Camera-type eye (tissue), 1 donor: ENCODE results near the gene MYOZ3. TPM values are rescaled to one million over a fixed set of nuclear protein-coding genes. Genes with fewer than 3 reads are reported as not detected.

Experiments used
- total RNA-seq: library from RNA; depleted of rRNA; stranded (reverse); fragments of >200 nt; gene quantifications from one replicate; pipeline ENCODE4 v1.2.3, GENCODE V29; 2014

The MYOZ3 gene, protein sequence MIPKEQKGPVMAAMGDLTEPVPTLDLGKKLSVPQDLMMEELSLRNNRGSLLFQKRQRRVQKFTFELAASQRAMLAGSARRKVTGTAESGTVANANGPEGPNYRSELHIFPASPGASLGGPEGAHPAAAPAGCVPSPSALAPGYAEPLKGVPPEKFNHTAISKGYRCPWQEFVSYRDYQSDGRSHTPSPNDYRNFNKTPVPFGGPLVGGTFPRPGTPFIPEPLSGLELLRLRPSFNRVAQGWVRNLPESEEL
- total RNA-seq, result 11.1 TPM

DNA sequence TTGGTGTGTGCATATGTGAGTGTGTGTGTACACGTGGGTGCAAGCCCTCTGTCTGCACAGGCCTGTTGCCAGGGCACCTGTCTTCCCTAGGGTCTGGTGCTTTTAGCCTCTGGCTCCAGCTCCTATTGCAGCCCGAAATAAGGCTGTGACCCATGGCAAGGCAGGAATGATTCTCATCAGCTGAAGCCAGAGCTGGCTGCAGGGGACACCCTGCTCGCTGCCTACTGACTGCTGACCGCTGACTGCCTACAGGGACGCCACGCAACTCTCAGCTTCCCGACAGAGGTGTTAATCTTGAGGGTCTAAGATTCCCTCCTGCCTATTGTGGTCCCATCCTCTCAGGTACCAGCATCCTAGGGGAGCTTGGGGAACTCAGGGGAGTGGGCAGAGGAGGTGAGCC lies at the start of gene MYOZ3:
TSS of gene MYOZ3 (plus strand) at position 166 of the 400 bp plus-strand sequence. CDS start 1,691 bp downstream, outside the sequence.

DNA sequence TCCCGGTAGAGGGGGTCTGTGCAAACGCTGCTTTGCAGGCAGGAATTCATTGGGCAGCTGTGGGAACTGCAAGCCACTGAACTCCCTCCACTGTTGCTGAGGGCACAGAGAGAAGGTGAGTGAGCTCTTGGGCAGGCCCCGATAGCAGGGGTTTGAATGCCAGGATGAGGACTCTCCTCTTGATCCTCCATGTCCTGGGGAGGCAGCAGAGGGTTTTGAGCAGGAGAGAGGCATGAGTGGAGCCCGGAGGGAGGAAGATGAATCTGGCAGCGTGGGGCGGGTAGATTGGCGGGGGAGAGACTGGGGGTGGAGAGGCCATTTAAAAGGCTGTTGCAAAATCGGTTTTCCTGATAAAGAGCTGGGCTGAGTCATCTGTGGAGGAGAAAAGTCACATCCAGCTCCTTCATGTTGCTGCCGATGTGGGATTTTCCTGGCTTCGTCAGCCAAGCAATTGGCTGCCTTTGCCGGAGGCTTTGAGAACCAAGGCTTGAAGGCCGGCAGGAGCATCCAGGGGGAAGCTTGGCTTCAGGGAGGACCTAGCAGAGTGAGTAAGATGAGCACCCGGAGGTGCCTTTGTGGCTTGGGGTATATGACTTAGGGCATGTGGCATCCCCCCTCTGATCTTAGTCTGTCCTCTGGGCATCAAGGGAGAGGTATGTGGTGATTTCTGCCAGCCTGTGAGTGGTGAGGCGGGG lies 20.6 kb upstream of the MYOZ3 start, which contains the start of gene SYNPO:
TSS of gene SYNPO (plus strand) at position 350 of the 695 bp plus-strand sequence. CDS start 7,616 bp downstream, outside the sequence.

DNA sequence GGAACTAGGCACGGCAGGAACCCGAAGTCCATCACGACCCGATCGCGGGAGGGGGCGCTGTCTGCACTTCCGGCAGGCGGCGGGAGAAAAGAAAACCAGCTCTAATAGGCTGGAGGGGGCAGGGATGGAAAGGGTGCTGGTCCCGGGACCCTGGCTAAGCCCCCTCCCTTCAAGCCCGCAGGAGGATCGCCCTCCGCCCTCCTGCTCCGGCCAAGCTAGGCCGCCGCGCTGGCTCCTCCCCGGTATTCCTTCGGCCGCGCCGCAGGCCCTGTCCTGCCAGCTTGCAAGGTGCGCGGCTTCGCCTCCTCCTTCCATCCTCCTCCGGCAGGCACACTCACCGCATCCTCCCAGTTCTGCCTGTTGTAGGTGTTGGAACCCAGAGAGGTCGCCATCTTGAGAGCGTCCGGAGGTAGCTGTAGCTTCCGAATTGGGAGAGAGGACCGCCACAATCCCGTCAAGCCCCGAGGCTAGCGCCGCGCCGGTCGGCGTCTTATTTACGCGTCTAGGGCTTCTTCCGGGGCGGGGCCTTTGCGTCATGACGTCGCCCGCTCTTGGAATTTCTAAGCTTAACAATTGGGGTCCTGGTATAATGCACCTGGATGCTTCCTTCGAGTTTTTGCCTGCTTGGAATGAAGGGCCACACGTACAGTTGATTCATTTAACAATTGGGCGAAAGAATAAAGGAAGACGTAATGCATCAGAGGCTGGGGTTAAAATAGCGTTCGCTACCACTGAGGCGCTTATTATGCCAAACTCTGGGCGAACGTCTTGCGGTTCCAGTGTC lies 39.7 kb downstream of the MYOZ3 start, which contains the start of gene RBM22:
TSS of gene RBM22 (minus strand) at position 469 of the 784 bp plus-strand sequence. CDS start at position 392, 77 bp downstream.

Other genes starting within 250 kb of the MYOZ3 start
- 69.4 TPM for gene CD74, start 248.3 kb upstream of the MYOZ3 start, total RNA-seq
- gene RPS14, start 211.5 kb upstream of the MYOZ3 start, total RNA-seq, result 1,590 TPM
- 100 TPM for gene NDST1, start 153.1 kb upstream of the MYOZ3 start, total RNA-seq
- 10.1 TPM for gene SYNPO, start 20.6 kb upstream of the MYOZ3 start, total RNA-seq
- gene RBM22, start 39.8 kb downstream of the MYOZ3 start, total RNA-seq, result 51.5 TPM
- 126 TPM for gene DCTN4, start 97.8 kb downstream of the MYOZ3 start, total RNA-seq
- 7.3 TPM for gene SMIM3, start 117.5 kb downstream of the MYOZ3 start, total RNA-seq
- gene IRGM, start 185.3 kb downstream of the MYOZ3 start, total RNA-seq, result not detected
- 39.5 TPM for gene ZNF300, start 243.7 kb downstream of the MYOZ3 start, total RNA-seq